Retinal pigment epithelial cell (primary cell): ENCODE results near the gene NUP98.

Source experiments
- DNase-seq: peaks from one replicate; pipeline ENCODE4 v3.0.0-alpha.2; 2010; ENCODE audit warnings: low read depth
- H3K4me3 ChIP-seq: 2 replicates; pipeline ENCODE4 v1.5.1; 2011; ENCODE audit warnings: mild to moderate bottlenecking, low read length, control low read depth, moderate library complexity
- TF ChIP-seq, protein P1 (sequence below): conservative IDR thresholded peaks from 2 replicates; pipeline ENCODE4 v1.5.1; 2011; ENCODE audit warnings: low read depth, low read length, control low read depth, inconsistent platforms

NUP98 gene

DNA sequence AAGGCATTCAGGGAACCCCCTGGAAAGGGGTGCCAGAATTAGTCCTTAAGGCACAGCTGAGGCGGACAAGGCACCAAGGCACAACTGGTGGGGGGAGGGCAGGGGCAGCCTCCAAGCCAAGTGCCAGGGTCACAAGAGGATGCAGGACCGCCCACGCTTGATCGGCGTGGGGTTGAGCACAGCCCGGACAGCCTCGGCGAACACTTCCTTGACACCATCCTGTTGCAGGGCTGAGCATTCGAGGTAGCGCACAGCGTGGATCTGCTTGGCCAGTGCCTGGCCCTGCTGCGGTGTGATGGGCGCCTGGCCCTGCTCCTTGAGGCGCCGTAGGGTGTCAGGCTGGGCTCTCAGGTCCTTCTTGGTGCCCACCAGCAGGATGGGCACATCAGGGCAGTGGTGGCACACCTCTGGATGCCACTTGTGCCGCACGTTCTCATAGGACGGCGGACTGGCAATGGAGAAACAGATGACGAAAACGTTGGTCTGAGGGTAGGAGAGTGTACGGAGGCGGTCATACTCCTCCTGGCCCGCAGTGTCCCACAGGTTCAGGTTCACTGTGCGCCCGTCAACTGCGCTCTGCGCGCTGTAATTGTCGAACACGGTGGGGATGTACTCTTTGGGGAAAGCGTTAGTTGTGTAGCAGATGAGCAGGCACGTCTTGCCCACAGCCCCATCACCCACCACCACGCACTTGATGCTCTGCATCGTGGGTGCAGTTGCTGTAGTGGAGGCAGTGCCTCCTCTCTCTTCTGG lies 30.3 kb upstream of the NUP98 start:
- H3K4me3 ChIP-seq = no peak overlapping the region
- TF ChIP-seq, protein P1, sequence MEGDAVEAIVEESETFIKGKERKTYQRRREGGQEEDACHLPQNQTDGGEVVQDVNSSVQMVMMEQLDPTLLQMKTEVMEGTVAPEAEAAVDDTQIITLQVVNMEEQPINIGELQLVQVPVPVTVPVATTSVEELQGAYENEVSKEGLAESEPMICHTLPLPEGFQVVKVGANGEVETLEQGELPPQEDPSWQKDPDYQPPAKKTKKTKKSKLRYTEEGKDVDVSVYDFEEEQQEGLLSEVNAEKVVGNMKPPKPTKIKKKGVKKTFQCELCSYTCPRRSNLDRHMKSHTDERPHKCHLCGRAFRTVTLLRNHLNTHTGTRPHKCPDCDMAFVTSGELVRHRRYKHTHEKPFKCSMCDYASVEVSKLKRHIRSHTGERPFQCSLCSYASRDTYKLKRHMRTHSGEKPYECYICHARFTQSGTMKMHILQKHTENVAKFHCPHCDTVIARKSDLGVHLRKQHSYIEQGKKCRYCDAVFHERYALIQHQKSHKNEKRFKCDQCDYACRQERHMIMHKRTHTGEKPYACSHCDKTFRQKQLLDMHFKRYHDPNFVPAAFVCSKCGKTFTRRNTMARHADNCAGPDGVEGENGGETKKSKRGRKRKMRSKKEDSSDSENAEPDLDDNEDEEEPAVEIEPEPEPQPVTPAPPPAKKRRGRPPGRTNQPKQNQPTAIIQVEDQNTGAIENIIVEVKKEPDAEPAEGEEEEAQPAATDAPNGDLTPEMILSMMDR = no peak
- no peak for DNase-seq

- TF ChIP-seq, protein P1 = no peak
- DNase-seq = no peak
- H3K4me3 ChIP-seq = no peak overlapping the region
Measured at GRCh38 chr11:3826721-3827120, 29.4 kb upstream of the NUP98 start.

DNA sequence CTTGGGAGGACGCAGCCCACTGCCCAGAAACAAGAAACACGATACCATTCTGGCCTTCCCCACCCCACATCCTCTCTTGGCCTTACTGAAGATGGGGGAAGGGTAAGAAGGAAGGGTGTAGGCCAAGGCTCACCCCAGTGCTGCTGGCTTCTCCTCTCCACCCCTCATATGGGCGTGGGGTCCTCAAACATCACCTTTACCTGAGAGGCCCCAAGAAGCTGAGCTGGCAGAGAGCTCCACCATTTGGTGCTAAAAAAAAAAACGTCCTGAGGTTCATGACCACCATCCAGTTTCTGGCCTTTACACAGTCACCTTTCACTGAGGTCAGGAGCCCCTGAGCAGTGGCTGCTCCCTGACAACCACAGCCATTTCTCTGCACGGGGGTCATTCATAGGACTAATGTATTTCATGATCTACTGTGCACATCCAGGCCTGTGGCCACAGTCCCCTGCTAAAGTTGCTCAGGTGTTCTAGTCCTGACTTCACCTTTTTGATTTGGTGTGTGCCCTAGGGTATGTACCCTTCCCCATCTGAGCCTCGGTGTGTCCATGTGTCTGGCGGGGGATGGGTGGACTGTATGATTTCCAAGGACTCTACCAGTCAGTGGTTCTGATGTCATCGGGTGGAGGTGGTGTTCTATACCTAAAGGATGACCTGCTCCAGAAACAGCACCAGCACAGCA lies 28.3 kb upstream of the NUP98 start:
- TF ChIP-seq, protein P1 = no peak
- no peak for DNase-seq
- H3K4me3 ChIP-seq = no peak overlapping the region

GRCh38 chr11:3824714-3825472 lies 27.5 kb upstream of the NUP98 start:
- no peak for DNase-seq
- TF ChIP-seq, protein P1 = peak; percentile 76
- H3K4me3 ChIP-seq = no peak overlapping the region

GRCh38 chr11:3823762-3824506 lies 26.6 kb upstream of the NUP98 start:
- TF ChIP-seq, protein P1 = no peak
- H3K4me3 ChIP-seq = no peak overlapping the region
- no peak for DNase-seq

DNA sequence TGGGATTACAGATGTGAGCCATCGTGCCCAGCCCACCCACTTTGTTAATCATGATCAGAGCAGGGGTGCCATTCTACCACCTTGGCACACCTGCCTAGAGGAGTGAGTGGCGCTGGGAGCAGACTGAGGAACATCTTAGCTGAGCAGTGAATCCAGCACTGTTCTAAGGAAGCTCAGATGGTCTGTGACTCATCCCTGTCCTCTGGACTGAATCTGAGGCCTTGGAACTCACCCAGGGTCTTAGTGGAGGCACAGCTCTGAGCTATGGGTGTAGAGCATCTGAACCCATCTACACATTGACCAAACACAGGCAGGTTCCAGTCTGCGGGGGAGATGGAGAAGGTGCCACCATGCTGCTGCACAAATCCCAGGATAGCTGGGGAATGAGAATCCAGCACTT lies 25.9 kb upstream of the NUP98 start:
- TF ChIP-seq, protein P1 = no peak
- H3K4me3 ChIP-seq = no peak overlapping the region
- DNase-seq = no peak
